SK-N-MC (cell line): ENCODE measurements around the gene SUPT20HL1.

Experiments used
- EZH2 ChIP-seq: fragments of 200-600 bp; sonication (generic); IDR thresholded peaks from one replicate; pipeline ENCODE4 v1.6.1; 2017; ENCODE audit warnings: antibody characterized with exemption
- POLR2AphosphoS5 ChIP-seq: IDR thresholded peaks from 2 replicates; pipeline ENCODE4 v1.6.1; 2012; ENCODE audit warnings: mild to moderate bottlenecking, low read depth, low read length, borderline replicate concordance

- no peak for TF ChIP-seq POLR2AphosphoS5
- TF ChIP-seq EZH2: no peak
Observed at GRCh38 chrX:24357106-24357505, 3.3 kb upstream of the SUPT20HL1 start.
